ENCODE results near the gene ANKZF1.
A peak's percentile ranks its signal among the peaks of the same experiment; 100 is the strongest.

Gene ANKZF1

GRCh38 chr2:219209236-219210195 is 20.1 kb upstream of the ANKZF1 start:
- no peak for DNase-seq

GRCh38 chr2:219210196-219210885 is 19.3 kb upstream of the ANKZF1 start:
- DNase-seq, result no peak

GRCh38 chr2:219210886-219211362 is 18.7 kb upstream of the ANKZF1 start:
- no peak for DNase-seq

DNA sequence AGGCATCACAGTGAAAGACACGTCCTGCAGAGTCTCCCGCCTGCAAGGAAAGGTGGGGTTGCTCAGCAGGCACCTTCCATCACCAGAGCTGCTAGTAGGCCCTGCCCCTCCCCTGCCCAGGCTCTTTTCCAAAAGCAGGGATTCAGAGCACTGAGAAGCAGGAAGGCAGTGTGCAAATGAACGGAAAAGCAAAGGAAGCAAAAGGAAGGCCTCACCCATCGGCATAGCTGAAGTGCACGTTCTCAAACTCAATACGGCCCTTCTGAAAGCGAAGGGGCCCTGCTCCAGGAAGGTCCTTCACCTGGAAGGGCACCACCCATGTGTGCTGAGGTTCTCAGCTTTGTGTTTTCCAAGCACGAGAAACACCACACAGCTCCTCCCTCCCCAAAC is 16.6 kb upstream of the ANKZF1 start:
- DNase-seq, result no peak

DNA sequence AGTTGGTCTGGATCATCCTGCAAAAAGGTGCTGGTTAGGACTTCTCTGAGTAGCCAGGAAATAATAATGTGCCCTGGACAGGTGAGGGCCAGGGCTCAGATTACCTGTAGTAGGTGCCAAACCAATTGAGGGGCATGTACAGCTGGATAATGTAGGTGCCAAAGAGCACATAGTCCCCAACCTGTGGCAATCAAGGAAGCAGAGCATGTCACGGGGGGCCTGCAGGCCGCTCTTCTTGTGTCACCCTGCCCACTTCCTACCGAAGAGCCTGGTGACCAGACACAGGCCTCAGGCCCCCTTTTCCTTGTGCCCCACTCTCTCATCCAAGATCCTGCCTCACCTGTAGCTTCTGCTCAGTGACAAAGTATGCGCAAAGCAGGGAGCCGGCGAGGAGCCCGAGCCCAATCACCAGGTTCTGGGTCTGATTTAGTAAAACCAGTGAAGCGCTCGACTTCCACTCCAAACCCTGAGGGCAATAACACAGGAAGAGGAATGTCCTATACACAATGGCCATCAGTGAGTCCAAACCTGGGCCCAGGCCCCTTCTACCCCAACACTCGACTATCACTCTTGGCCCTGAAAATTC is 16.0 kb upstream of the ANKZF1 start:
- DNase-seq, result no peak

DNA sequence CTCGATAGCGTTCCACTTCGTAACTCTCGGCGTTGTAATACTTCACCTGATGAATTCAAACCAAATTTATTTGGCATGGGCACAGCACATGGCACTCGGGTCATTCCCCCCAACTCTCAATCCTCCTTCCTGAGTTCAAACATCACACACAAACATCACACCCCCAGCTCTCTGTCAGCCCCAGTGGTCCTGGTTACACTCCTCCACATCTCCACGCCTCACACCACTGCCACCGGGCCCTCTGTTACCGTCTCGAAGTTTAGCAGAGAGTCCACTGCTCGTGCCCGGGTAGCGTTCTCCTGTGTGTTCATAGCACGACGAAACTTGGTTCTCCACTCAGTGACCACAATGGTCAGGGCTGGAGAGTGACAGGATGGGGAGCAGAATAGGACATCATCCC is 15.5 kb upstream of the ANKZF1 start:
- DNase-seq, result no peak

DNA sequence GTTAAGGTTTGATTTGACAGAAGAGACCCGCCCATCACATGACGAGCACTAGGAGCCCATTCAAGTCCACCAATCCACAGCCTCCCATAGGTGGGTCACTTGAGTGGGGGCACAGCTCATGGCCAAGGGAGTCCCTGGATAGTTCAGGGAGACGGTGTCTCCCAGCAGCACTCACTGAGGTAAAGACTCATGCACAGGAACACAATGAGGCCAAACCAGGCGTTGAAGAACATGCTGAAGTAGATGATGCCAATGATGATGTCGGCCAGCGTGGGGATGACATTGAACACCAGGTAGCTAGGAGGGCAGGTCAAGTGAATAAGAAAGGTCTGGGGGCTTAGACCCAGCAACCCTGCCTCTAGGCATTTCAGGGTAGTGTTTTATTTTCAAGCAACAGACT is 14.8 kb upstream of the ANKZF1 start:
- no peak for DNase-seq

GRCh38 chr2:219215871-219216534 is 13.6 kb upstream of the ANKZF1 start:
- DNase-seq, result no peak

GRCh38 chr2:219216535-219216915 is 13.1 kb upstream of the ANKZF1 start:
- DNase-seq, result no peak

GRCh38 chr2:219218217-219218731 is 11.3 kb upstream of the ANKZF1 start:
- peak in 1 of 2 experiments; percentile 65 for DNase-seq

GRCh38 chr2:219218732-219219701 is 10.6 kb upstream of the ANKZF1 start, which contains the start of gene ABCB6:
Gene ABCB6, minus strand, starts transcription at chr2:219218958. Its CDS starts 285 bp downstream, at chr2:219218673.
- DNase-seq, result peak; percentile 91 to 97

DNA sequence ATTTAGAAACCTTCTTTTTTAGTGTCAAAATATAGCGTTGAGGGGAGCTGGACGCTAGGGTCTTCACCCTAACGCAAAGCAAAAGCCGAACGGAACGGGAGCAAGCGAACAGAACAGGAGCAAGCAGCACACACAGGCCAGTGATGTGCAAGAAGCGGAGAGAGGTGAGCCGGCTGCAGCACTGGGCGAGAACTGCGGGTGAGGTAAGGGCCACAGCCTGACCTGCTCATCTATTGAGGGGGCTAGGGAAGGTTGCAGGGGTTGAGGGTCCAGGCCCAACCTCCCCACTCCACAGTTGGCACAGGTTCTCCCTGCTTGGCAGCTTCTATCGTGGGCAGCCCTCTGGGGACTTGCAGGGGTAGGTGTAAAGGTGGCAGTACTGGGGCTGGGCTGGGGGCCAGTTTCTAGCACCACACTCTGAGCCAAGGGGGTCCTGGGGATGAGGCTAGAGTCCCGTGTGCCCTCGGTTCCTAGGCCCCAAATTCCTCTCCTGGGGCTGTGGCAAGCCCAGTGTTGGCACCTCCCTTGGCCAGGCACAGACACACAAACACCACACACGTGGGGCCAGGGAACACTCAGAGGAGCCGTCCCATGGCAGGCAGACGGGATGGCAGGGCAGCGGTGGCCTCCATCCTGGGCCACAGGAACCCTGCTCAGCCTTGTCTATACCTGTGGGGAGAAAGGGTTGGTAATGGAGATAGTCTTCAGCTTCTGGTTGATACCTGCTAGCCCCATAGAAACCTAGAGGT is 9.6 kb upstream of the ANKZF1 start:
- no peak for DNase-seq

GRCh38 chr2:219220652-219221402 is 8.8 kb upstream of the ANKZF1 start:
- no peak for DNase-seq

DNA sequence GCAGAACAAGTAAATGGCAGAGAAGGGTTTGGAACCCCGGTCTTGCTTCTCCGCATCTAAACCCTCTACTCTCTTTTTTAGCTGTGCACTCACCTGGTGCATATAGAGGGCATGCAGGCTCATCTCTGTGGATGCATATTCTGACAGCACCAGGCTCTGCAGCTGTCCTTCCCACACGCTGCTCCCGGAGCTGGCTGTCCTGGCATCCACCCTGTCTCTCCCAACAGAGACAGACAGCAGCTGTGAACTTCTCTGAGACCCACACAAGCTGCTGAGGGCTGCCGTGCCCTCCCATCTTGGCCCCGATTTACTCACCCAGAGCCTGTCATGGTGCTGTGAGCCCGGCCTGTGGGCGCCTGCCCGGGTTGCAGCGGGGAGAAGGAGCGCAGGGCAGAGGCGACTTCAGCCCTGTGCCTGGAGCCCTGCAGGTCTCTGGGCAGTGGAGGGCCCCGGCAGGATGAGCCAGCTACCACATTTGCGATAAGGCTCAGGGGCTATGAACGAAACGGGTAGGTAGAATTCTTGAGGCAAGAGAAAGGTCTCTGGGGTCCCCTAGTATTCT is 7.6 kb upstream of the ANKZF1 start:
- no peak for DNase-seq

- no peak for DNase-seq
Observed at GRCh38 chr2:219223831-219224610, 5.6 kb upstream of the ANKZF1 start.

- no peak for DNase-seq
Observed at GRCh38 chr2:219225350-219225749, 4.3 kb upstream of the ANKZF1 start.

DNA sequence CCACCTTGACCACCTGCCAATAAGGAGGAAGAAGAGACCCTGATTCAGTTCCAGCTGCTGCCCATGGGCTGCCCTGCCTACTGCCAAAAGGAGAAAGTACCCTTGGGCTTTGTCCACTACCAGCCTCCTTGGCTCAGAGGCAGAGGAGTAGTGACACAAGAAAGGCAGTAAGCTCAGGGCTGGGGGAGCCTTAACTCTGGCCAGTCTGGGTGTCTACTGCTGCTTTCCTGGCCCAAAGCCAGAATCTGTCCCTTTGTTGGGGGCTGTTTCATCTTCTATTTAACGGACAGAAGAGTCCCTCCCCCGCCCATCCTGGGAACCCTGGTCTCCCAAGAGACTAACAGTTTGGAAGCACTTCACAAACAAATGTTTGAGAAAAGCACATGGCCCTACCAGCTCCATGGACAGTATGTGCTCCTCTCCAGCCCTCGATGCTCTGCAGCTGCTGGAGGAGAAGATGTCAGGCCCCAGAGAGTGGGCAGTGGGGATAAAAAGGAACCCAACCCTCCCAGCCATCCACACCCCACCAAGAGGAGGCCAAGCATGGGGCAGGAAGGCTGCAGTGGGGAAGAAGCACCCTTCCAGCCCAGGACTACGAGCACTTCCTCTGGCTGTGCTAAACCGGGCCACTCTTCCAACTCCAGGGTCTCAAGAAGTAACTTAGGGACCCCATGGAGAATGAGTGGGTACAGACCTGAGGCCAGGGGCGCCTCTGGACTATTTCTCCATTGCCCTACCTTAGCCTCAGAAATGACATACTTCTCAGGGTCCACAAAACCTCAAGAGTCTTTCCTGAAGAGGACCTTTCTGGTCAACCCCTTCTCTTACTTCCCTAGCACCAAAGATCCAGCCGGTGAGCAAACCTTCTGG is 1.3 kb upstream of the ANKZF1 start:
- no peak for DNase-seq

DNA sequence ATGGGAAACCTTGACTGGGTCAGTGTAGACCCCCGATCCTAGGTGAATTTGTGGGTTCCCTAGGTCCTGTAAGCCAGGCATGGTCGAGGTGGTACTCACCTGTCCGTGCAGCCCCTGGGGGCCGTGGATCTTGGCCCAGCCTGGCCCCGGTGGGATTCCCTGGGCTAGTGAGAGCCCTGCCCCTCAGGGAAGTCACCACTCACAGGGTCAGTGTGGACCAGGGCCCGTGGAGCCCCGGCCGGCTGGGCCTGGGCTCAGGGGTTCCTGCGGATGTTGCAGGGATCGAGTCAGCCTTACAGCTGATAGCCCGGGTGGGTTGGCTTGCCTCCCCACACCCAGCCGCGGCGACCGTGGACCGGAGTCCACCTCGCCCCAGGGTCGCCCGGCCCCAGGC is 698 bp upstream of the ANKZF1 start:
- DNase-seq, result no peak

Measured in SHP77 (cell line).